IMR-90 (cell line): ENCODE results near the gene COL4A2. TPM values are rescaled to one million over a fixed set of nuclear protein-coding genes. Genes with fewer than 3 reads are reported as not detected.

ENCODE experiments used
- ATAC-seq: fragments of 200-7000 bp; cut with Tn5 transposase; 2 replicates; pipeline ENCODE4 v1.9.1; 2020; ENCODE audit warnings: low read depth, mild to moderate bottlenecking, moderate library complexity
- BruUV-seq: library from RNA; stranded (reverse); fragments of 400-500 nt; replicated peaks from 2 replicates; lab custom pipeline; 2021; lab: Mats Ljungman, UMichigan
- CTCF ChIA-PET: fragments of 300-600 bp; formaldehyde crosslinking; extraction: SDS; loops from one replicate; lab custom pipeline; 2021; ENCODE audit warnings: antibody characterized with exemption; lab: Yijun Ruan, JAX
- POLR2A ChIA-PET: fragments of 300-600 bp; sonication (Branson Sonifier 250); formaldehyde crosslinking; loops from one replicate; lab custom pipeline; 2022; ENCODE audit warnings: antibody characterized with exemption; ENCODE audit not compliant: unreplicated experiment; lab: Charles Lee
- DNase-seq: peaks from one replicate; pipeline ENCODE4 v3.0.0; 2013
- H2AFZ ChIP-seq: replicated peaks from 2 replicates; pipeline ENCODE3; 2013; ENCODE audit warnings: low read length, mild to moderate bottlenecking; ENCODE audit not compliant: poor library complexity
- H2AK5ac ChIP-seq: 2 replicates; pipeline ENCODE4 v1.6.1; 2013; ENCODE audit warnings: low read depth, low read length, inconsistent platforms
- H2AK9ac ChIP-seq: replicated peaks from 2 replicates; pipeline ENCODE3; 2013; ENCODE audit warnings: mild to moderate bottlenecking, low read depth, low read length, moderate library complexity; ENCODE audit not compliant: poor library complexity
- H2BK120ac ChIP-seq: 2 replicates; pipeline ENCODE4 v1.6.1; 2013; ENCODE audit warnings: low read depth, low read length, inconsistent platforms
- H2BK15ac ChIP-seq: 3 replicates; pipeline ENCODE4 v1.6.1; 2013; ENCODE audit warnings: low read depth, low read length, inconsistent platforms
- H2BK20ac ChIP-seq: 2 replicates; pipeline ENCODE4 v1.6.1; 2013; ENCODE audit warnings: low read depth, mild to moderate bottlenecking, inconsistent platforms, low read length, moderate library complexity
- H2BK5ac ChIP-seq: 2 replicates; pipeline ENCODE4 v1.6.1; 2013; ENCODE audit warnings: mild to moderate bottlenecking, low read depth, low read length, inconsistent platforms; ENCODE audit not compliant: poor library complexity, severe bottlenecking
- H3K14ac ChIP-seq: replicated peaks from 2 replicates; pipeline ENCODE4 v1.6.1; 2013; ENCODE audit warnings: low read depth, low read length, inconsistent platforms
- H3K18ac ChIP-seq: 2 replicates; pipeline ENCODE4 v1.6.1; 2013; ENCODE audit warnings: low read depth, low read length, control low read depth
- H3K23ac ChIP-seq: 2 replicates; pipeline ENCODE4 v1.6.1; 2013; ENCODE audit warnings: low read depth, low read length, inconsistent platforms
- H3K27ac ChIP-seq: 2 replicates; pipeline ENCODE4 v1.5.1; 2013; ENCODE audit warnings: mild to moderate bottlenecking, control low read depth, low read length; ENCODE audit not compliant: insufficient read depth
- H3K27me3 ChIP-seq: 2 replicates; pipeline ENCODE4 v1.6.1; 2013; ENCODE audit warnings: low read length; ENCODE audit not compliant: control insufficient read depth, insufficient read depth
- H3K36me3 ChIP-seq: 2 replicates; pipeline ENCODE4 v1.6.1; 2013; ENCODE audit warnings: low read length, mixed read lengths; ENCODE audit not compliant: control insufficient read depth, insufficient read depth
- H3K4ac ChIP-seq: 2 replicates; pipeline ENCODE4 v1.6.1; 2013; ENCODE audit warnings: low read depth, low read length, inconsistent platforms
- H3K4me1 ChIP-seq: 2 replicates; pipeline ENCODE4 v1.6.1; 2013; ENCODE audit warnings: low read length, mixed read lengths; ENCODE audit not compliant: control insufficient read depth, insufficient read depth
- H3K4me2 ChIP-seq: 2 replicates; pipeline ENCODE4 v1.6.1; 2013; ENCODE audit warnings: low read depth, mild to moderate bottlenecking, control low read depth, low read length, moderate library complexity
- H3K4me3 ChIP-seq: 2 replicates; pipeline ENCODE4 v1.5.1; 2013; ENCODE audit warnings: low read depth, mild to moderate bottlenecking, control low read depth, low read length, moderate library complexity; ENCODE audit not compliant: insufficient read depth
- H3K56ac ChIP-seq: 2 replicates; pipeline ENCODE4 v1.6.1; 2013; ENCODE audit warnings: low read length, inconsistent platforms; ENCODE audit not compliant: insufficient read depth; ENCODE audit errors: extremely low read depth
- H3K79me1 ChIP-seq, 2 experiments: 2 replicates each; pipeline ENCODE4 v1.6.1; 2013; ENCODE audit warnings: low read length in 2 of 2, inconsistent platforms in 1 of 2, low read depth in 1 of 2
- H3K9ac ChIP-seq: 2 replicates; pipeline ENCODE4 v1.6.1; 2013; ENCODE audit warnings: low read depth, low read length, control low read depth
- H3K9me1 ChIP-seq: 2 replicates; pipeline ENCODE4 v1.6.1; 2013; ENCODE audit warnings: low read length, inconsistent platforms; ENCODE audit not compliant: insufficient read depth
- H3K9me3 ChIP-seq: 2 replicates; pipeline ENCODE4 v1.6.1; 2013; ENCODE audit warnings: low read length; ENCODE audit not compliant: control insufficient read depth, insufficient read depth
- H4K20me1 ChIP-seq: 2 replicates; pipeline ENCODE4 v1.6.1; 2013; ENCODE audit warnings: low read length, inconsistent platforms; ENCODE audit not compliant: insufficient read depth
- H4K5ac ChIP-seq: 2 replicates; pipeline ENCODE4 v1.6.1; 2013; ENCODE audit warnings: mild to moderate bottlenecking, low read depth, low read length, control low read depth
- H4K8ac ChIP-seq, 2 experiments: 2 replicates each; pipeline ENCODE4 v1.6.1; 2013; ENCODE audit warnings: low read depth in 2 of 2, low read length in 2 of 2, control low read depth in 1 of 2, inconsistent platforms in 1 of 2
- H4K91ac ChIP-seq: 2 replicates; pipeline ENCODE4 v1.6.1; 2013; ENCODE audit warnings: low read depth, low read length, inconsistent platforms; ENCODE audit not compliant: insufficient read depth
- MAFK ChIP-seq: IDR thresholded peaks from 2 replicates; pipeline ENCODE4 v1.6.1; 2012; ENCODE audit warnings: low read depth, low read length, improper control_type of control experiment
- MAZ ChIP-seq: IDR thresholded peaks from 2 replicates; pipeline ENCODE4 v1.6.1; 2012; ENCODE audit warnings: low read depth, mild to moderate bottlenecking, low read length, improper control_type of control experiment, moderate library complexity, borderline replicate concordance
- WGBS, 2 experiments: methylation state at CpG; one replicate each; pipeline versions ENCODE4 v1.1.5 to v1.1.7; 2013; ENCODE audit warnings: missing lambda C conversion rate in 2 of 2; ENCODE audit not compliant: insufficient read length in 1 of 2; ENCODE audit errors: extremely low coverage in 2 of 2; 5-methylcytosine and 5-hydroxymethylcytosine counted together
- dilution Hi-C: fragments of 300-500 bp; cut with HindIII; formaldehyde crosslinking; loops from one replicate; pipeline ENCODE4 v1.14.3; 2018; ENCODE audit warnings: low sequenced_read_pairs; ENCODE audit not compliant: unreplicated experiment
- in situ Hi-C: fragments of 300-500 bp; cut with MboI; formaldehyde crosslinking; loops from 3 replicates; pipeline ENCODE4 v1.14.3; 2019; ENCODE audit warnings: low sequenced_read_pairs, inconsistent platforms, mixed read lengths
- intact Hi-C: fragments of 100-400 bp; cut with micrococcal nuclease; formaldehyde crosslinking; loops from 2 replicates; pipeline ENCODE4 v1.10.0; 2022
- polyA plus RNA-seq, 3 experiments: library from polyadenylated mRNA; depleted of rRNA; stranded (reverse); fragments of >200 nt; gene quantifications; 2 replicates each; pipeline ENCODE4 v1.2.3, GENCODE V29; 2012; ENCODE audit warnings: low replicate concordance in 1 of 3
- total RNA-seq: library from RNA; depleted of rRNA; stranded (reverse); fragments of >200 nt; gene quantifications from 2 replicates; pipeline ENCODE4 v1.2.3, GENCODE V29; 2012

Gene COL4A2
- total and polyA plus RNA-seq, 2 of the 4 experiments (the other 2 are of a cell fraction), result 90.7 to 457 TPM

DNA sequence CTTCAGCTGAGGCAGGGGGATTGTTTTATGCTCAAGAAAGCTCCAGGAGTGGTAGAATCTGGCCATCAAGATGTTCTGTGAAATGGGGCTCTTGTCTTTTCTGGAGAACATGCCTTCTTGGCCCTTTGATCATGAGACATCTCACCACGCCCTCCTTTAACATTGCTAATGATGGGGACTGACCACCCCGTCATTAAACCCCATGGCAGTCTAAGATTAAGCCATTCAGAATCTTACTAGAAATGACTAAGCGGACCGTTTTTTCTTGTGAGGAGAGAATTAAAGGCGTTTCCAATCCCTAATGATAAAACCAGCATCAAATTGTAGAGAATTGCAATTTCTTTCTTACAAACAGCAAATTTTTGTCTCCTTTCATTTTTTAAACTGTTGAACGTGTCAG, 89.4 kb downstream of the COL4A2 start:
- Histone ChIP-seq H3K79me1 (peaks cover 29 to 68% of the 10 kb centered on the region in 2 experiments), H3K27ac (peak overlapping the region; percentile 99), H4K8ac (peak overlapping the region; percentile 83 to 97), H3K9me1 (peaks cover 21% of the 10 kb centered on the region), H3K4me1 (peaks cover 32% of the 10 kb centered on the region), H2AFZ (no peak overlapping the region), H2BK20ac (peak overlapping the region; percentile 96), H3K4ac (peak overlapping the region; percentile 96), H2BK120ac (peak overlapping the region; percentile 97), H4K5ac (peak overlapping the region; percentile 83), H3K18ac (peak overlapping the region; percentile 86), H3K23ac (peak overlapping the region; percentile 95), H3K9ac (peak overlapping the region; percentile 78), H4K91ac (peak overlapping the region; percentile 97), H2BK5ac (peak overlapping the region; percentile 99), H3K4me3 (no peak overlapping the region), H2BK15ac (peak overlapping the region; percentile 67; the same call in 2 of the 3 replicates), H3K36me3 (peaks cover 6% of the 10 kb centered on the region), H2AK9ac (peak overlapping the region; percentile 13), H4K20me1 (no peaks in the 10 kb centered on the region), H2AK5ac (peak overlapping the region; percentile 95), H3K14ac (peak overlapping the region; percentile 98), H3K56ac (peak overlapping the region; percentile 99), H3K27me3 (no peaks in the 10 kb centered on the region), H3K9me3 (no peaks in the 10 kb centered on the region), H3K4me2 (peak overlapping the region; percentile 42)
- in situ Hi-C loops (no loop called here), dilution Hi-C loops (no loop called here), intact Hi-C loops (loop anchor here (2.0 kb wide), 2 partner anchors 16 to 56 kb away; no protein-coding TSS in a partner anchor)
- 0 out of 2 replicates have a peak, but pooled peaks have one; percentile 9 for TF ChIP-seq MAFK
- TF ChIP-seq MAZ, result no peak
- no TSS peak for BruUV-seq
- no CpG with 5 or more reads among the region's 6 CpGs for WGBS, 2 experiments
- ATAC-seq, result peak; percentile 3
- POLR2A ChIA-PET, result no interaction called here
- no peak for DNase-seq
- CTCF ChIA-PET, result no interaction called here
